CD4-positive, alpha-beta T cell (primary cell): ENCODE results near the gene ATF2. TPM values are rescaled to one million over a fixed set of nuclear protein-coding genes. Genes with fewer than 3 reads are reported as not detected.

Experiments
- ATAC-seq: fragments of 200-7000 bp; cut with Tn5 transposase; one replicate; pipeline ENCODE4 v1.10.0; 2022; ENCODE audit warnings: mild to moderate bottlenecking; ENCODE audit not compliant: poor library complexity
- CTCF ChIA-PET: fragments of 350-600 bp; sonication (Branson Sonifier 250); formaldehyde crosslinking; loops from one replicate; lab custom pipeline; 2021; ENCODE audit warnings: antibody characterized with exemption, inconsistent platforms; lab: Charles Lee
- POLR2A ChIA-PET: fragments of 350-600 bp; sonication (Branson Sonifier 250); formaldehyde crosslinking; loops from one replicate; lab custom pipeline; 2021; ENCODE audit warnings: antibody characterized with exemption, inconsistent platforms; lab: Charles Lee
- DNase-seq, 14 experiments: peaks; one replicate each; pipeline ENCODE4 v3.0.0-alpha.2; 2013 to 2020; ENCODE audit warnings: mixed read lengths in 2 of 14
- H3K27ac ChIP-seq, 2 donors: one replicate each; pipeline versions ENCODE4 v1.5.1 to v1.7.0; 2013; ENCODE audit warnings: low read length in 2 of 2, low read depth in 1 of 2, mild to moderate bottlenecking in 1 of 2
- H3K27me3 ChIP-seq, 2 experiments: 1 replicate in 1 of 2; 2 replicates in 1 of 2; pipeline versions ENCODE4 v1.6.1 to v1.7.0; 2013; ENCODE audit warnings: low read length in 2 of 2, control low read depth in 1 of 2, mild to moderate bottlenecking in 1 of 2, moderate library complexity in 1 of 2; ENCODE audit not compliant: insufficient read depth in 2 of 2, control insufficient read depth in 1 of 2
- H3K36me3 ChIP-seq: one replicate; pipeline ENCODE4 v1.6.1; 2013; ENCODE audit warnings: low read length, control low read depth; ENCODE audit not compliant: insufficient read depth
- H3K4me1 ChIP-seq: one replicate; pipeline ENCODE4 v1.6.1; 2013; ENCODE audit warnings: low read length, control low read depth; ENCODE audit not compliant: insufficient read depth
- H3K4me3 ChIP-seq: one replicate; pipeline ENCODE4 v1.5.1; 2013; ENCODE audit warnings: mild to moderate bottlenecking, low read length, moderate library complexity
- H3K9me3 ChIP-seq, 2 experiments: 1 replicate in 1 of 2; 2 replicates in 1 of 2; pipeline versions ENCODE4 v1.6.1 to v1.7.0; 2013; ENCODE audit warnings: low read length in 2 of 2, mild to moderate bottlenecking in 2 of 2, control low read depth in 1 of 2, moderate library complexity in 1 of 2; ENCODE audit not compliant: control insufficient read depth in 1 of 2, insufficient read depth in 1 of 2
- H3K27ac Mint-ChIP-seq: one replicate; pipeline ENCODE4 v1.8.0; 2020; ENCODE audit warnings: mixed read lengths
- H3K27me3 Mint-ChIP-seq: one replicate; pipeline ENCODE4 v1.8.0; 2021; ENCODE audit warnings: mixed read lengths
- H3K36me3 Mint-ChIP-seq: one replicate; pipeline ENCODE4 v1.8.0; 2021; ENCODE audit warnings: low read depth, mixed read lengths
- H3K4me1 Mint-ChIP-seq: one replicate; pipeline ENCODE4 v1.8.0; 2021; ENCODE audit warnings: low read depth, mixed read lengths
- H3K4me3 Mint-ChIP-seq: one replicate; pipeline ENCODE4 v1.8.0; 2020; ENCODE audit warnings: mild to moderate bottlenecking, mixed read lengths
- H3K9me3 Mint-ChIP-seq: one replicate; pipeline ENCODE4 v1.8.0; 2020; ENCODE audit warnings: mixed read lengths
- intact Hi-C, 2 experiments: fragments of 100-400 bp; cut with DNase I in 1 of 2; cut with micrococcal nuclease in 1 of 2; formaldehyde crosslinking; loops; one replicate each; pipeline versions ENCODE4 v1.15.1 to v1.9.0; 2023 to 2025; cut with DNase I, micrococcal nuclease
- total RNA-seq, 174 experiments: library from RNA in 2 of 174; stranded (reverse) in 2 of 174; gene quantifications; one replicate each; pipeline ENCODE4 v1.2.3 and lab custom pipeline; 2021 to 2026
- TF ChIP-seq, protein P1 (sequence below): fragments of 200-600 bp; IDR thresholded peaks from one replicate; pipeline ENCODE4 v1.8.0; 2022; ENCODE audit warnings: antibody characterized with exemption, mild to moderate bottlenecking

The ATF2 gene
- total RNA-seq, 2 experiments from 2014 or later: 44.7 to 44.8 TPM

DNA sequence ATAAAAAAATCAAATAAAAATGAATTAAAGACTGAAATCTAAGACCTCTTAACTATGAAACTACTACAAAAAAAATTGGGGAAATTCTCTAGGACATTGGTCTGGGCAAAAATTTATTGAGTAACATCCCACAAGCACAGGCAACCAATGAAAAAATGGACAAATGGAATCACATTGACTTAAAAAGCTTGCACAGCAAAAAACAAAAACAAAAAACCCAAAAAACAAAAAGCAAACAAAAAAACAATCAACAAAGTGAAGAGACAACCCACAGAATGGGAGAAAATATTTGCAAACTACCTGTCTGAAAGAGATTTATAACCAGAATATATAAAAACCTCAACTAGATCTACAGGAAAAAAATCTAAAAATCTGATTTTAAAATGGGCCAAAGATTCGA lies 99.5 kb downstream of the ATF2 start:
- ChIA-PET POLR2A (no interaction called here), CTCF (interaction anchor here (1.5 kb wide), 1 partner anchor 8 kb away, joined by 4 read pairs; no protein-coding TSS in a partner anchor)
- Mint-ChIP-seq H3K4me3 (no peak overlapping the region), H3K36me3 (peaks cover 72% of the 10 kb centered on the region), H3K4me1 (no peaks in the 10 kb centered on the region), H3K27me3 (no peaks in the 10 kb centered on the region), H3K27ac (no peak overlapping the region), H3K9me3 (no peaks in the 10 kb centered on the region)
- intact Hi-C loops: no loop called here
- no peak for ATAC-seq
- Histone ChIP-seq H3K4me1 (no peaks in the 10 kb centered on the region), H3K4me3 (no peak overlapping the region), H3K36me3 (peaks cover 10% of the 10 kb centered on the region), H3K27me3 (no peaks in the 10 kb centered on the region), H3K9me3 (no peaks in the 10 kb centered on the region), H3K27ac (no peak overlapping the region)
- no peak for DNase-seq
- TF ChIP-seq, protein P1, sequence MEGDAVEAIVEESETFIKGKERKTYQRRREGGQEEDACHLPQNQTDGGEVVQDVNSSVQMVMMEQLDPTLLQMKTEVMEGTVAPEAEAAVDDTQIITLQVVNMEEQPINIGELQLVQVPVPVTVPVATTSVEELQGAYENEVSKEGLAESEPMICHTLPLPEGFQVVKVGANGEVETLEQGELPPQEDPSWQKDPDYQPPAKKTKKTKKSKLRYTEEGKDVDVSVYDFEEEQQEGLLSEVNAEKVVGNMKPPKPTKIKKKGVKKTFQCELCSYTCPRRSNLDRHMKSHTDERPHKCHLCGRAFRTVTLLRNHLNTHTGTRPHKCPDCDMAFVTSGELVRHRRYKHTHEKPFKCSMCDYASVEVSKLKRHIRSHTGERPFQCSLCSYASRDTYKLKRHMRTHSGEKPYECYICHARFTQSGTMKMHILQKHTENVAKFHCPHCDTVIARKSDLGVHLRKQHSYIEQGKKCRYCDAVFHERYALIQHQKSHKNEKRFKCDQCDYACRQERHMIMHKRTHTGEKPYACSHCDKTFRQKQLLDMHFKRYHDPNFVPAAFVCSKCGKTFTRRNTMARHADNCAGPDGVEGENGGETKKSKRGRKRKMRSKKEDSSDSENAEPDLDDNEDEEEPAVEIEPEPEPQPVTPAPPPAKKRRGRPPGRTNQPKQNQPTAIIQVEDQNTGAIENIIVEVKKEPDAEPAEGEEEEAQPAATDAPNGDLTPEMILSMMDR: no peak

DNA sequence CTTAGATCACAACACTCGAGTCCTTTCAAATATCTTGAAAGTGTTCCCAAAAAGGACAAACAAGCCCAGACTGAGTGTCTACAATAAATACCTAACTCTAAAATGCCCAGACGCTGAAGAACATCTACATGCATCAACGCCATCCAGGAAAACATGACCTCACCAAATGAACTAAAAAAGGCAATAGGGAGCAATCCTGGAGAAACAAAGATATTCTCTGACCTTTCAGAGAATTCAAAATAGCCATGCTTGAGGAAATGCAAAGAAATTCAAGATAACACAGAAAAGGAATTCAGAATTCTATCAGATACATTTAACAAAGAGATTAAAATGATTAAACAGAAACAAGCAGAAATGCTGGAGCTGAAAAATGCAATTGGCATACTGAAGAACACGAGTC lies 101.6 kb downstream of the ATF2 start:
- peaks cover 8% of the 10 kb centered on the region for H3K36me3 ChIP-seq
- intact Hi-C loops: no loop called here
- ChIA-PET CTCF (no interaction called here), POLR2A (no interaction called here)
- no peak overlapping the region for H3K27ac ChIP-seq
- no peaks in the 10 kb centered on the region for H3K27me3 Mint-ChIP-seq
- no peak overlapping the region for H3K4me3 ChIP-seq
- DNase-seq (no peak), ATAC-seq (no peak)
- H3K9me3 Mint-ChIP-seq: no peaks in the 10 kb centered on the region
- H3K36me3 Mint-ChIP-seq: peaks cover 72% of the 10 kb centered on the region
- no peak overlapping the region for H3K4me3 Mint-ChIP-seq
- H3K27me3 ChIP-seq: no peaks in the 10 kb centered on the region
- peaks cover 12% of the 10 kb centered on the region for H3K4me1 Mint-ChIP-seq
- H3K27ac Mint-ChIP-seq: no peak overlapping the region
- TF ChIP-seq, protein P1: no peak
- no peaks in the 10 kb centered on the region for H3K9me3 ChIP-seq
- H3K4me1 ChIP-seq: no peaks in the 10 kb centered on the region

DNA sequence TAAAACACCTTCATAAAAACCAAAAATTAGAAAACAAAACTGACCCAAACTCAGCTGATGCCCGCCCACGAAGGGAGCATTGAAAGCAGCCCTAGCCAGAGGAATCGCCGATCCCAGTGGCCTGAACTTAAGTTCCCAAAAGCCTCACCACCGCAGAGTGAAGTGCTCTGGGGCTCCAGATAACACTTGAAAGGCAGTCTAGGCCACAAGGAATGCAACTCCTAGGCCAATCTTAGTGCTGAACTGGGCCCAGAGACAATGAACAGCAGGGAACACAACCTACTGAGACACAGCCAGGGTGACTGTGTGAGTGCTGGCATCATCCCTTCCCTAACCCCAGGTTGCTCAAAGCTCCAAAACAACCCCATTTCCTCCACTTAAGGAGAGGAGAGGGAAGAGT lies 103.2 kb downstream of the ATF2 start:
- no peak overlapping the region for H3K27ac Mint-ChIP-seq
- H3K4me3 Mint-ChIP-seq: no peak overlapping the region
- Histone ChIP-seq H3K36me3 (peaks cover 7% of the 10 kb centered on the region), H3K4me1 (no peaks in the 10 kb centered on the region), H3K4me3 (no peak overlapping the region), H3K27ac (no peak overlapping the region), H3K27me3 (no peaks in the 10 kb centered on the region), H3K9me3 (no peaks in the 10 kb centered on the region)
- CTCF ChIA-PET: no interaction called here
- POLR2A ChIA-PET: interaction anchor here (0.7 kb wide), 1 partner anchor 16 kb away, joined by 3 read pairs; no protein-coding TSS in a partner anchor
- TF ChIP-seq, protein P1: no peak
- H3K27me3 Mint-ChIP-seq: no peaks in the 10 kb centered on the region
- intact Hi-C loops: no loop called here
- H3K36me3 Mint-ChIP-seq: peaks cover 71% of the 10 kb centered on the region
- H3K9me3 Mint-ChIP-seq: no peaks in the 10 kb centered on the region
- ATAC-seq (no peak), DNase-seq (no peak)
- H3K4me1 Mint-ChIP-seq: peaks cover 12% of the 10 kb centered on the region
